GM06990 (cell line): Measurements from ENCODE around the gene PIK3AP1.

ENCODE experiments used
- DNase-seq: peaks from one replicate; pipeline ENCODE4 v3.0.0-alpha.2; 2011; ENCODE audit not compliant: insufficient read length; ENCODE audit errors: extremely low read depth
- H3K27me3 ChIP-seq: replicated peaks from 2 replicates; pipeline ENCODE4 v1.6.0; 2011; ENCODE audit warnings: low read length; ENCODE audit not compliant: control insufficient read depth, insufficient read depth
- H3K36me3 ChIP-seq: 2 replicates; pipeline ENCODE4 v1.5.1; 2011; ENCODE audit warnings: low read length; ENCODE audit not compliant: control insufficient read depth, insufficient read depth
- H3K4me3 ChIP-seq: replicated peaks from 2 replicates; pipeline ENCODE4 v1.5.1; 2011; ENCODE audit warnings: low read depth, mild to moderate bottlenecking, control low read depth, low read length
- CTCF ChIP-seq: IDR thresholded peaks from 2 replicates; pipeline ENCODE4 v1.5.1; 2011; ENCODE audit warnings: low read length, control low read depth, mild to moderate bottlenecking, inconsistent platforms; ENCODE audit not compliant: insufficient read depth, poor library complexity, severe bottlenecking

Gene PIK3AP1

GRCh38 chr10:96656839-96657238, 63.5 kb downstream of the PIK3AP1 start:
- H3K36me3 ChIP-seq: peaks cover 3% of the 10 kb centered on the region
- DNase-seq: no peak
- no peak overlapping the region for H3K4me3 ChIP-seq
- TF ChIP-seq CTCF: no peak
- H3K27me3 ChIP-seq: no peaks in the 10 kb centered on the region

GRCh38 chr10:96656198-96656577, 64.1 kb downstream of the PIK3AP1 start:
- Histone ChIP-seq H3K36me3 (peaks cover 3% of the 10 kb centered on the region), H3K4me3 (no peak overlapping the region), H3K27me3 (no peaks in the 10 kb centered on the region)
- DNase-seq: no peak
- no peak for TF ChIP-seq CTCF

GRCh38 chr10:96655461-96656197, 64.7 kb downstream of the PIK3AP1 start:
- no peak for DNase-seq
- no peak overlapping the region for H3K4me3 ChIP-seq
- TF ChIP-seq CTCF: no peak
- peaks cover 5% of the 10 kb centered on the region for H3K36me3 ChIP-seq
- H3K27me3 ChIP-seq: no peaks in the 10 kb centered on the region

GRCh38 chr10:96651998-96652431, 68.3 kb downstream of the PIK3AP1 start:
- TF ChIP-seq CTCF: no peak
- Histone ChIP-seq H3K4me3 (no peak overlapping the region), H3K27me3 (no peaks in the 10 kb centered on the region), H3K36me3 (peaks cover 19% of the 10 kb centered on the region)
- DNase-seq: peak; percentile 60

GRCh38 chr10:96650958-96651357, 69.4 kb downstream of the PIK3AP1 start:
- Histone ChIP-seq H3K27me3 (no peaks in the 10 kb centered on the region), H3K36me3 (peaks cover 16% of the 10 kb centered on the region), H3K4me3 (no peak overlapping the region)
- no peak for DNase-seq
- no peak for TF ChIP-seq CTCF

GRCh38 chr10:96648297-96648696, 72.0 kb downstream of the PIK3AP1 start:
- TF ChIP-seq CTCF: no peak
- Histone ChIP-seq H3K27me3 (no peaks in the 10 kb centered on the region), H3K4me3 (no peak overlapping the region), H3K36me3 (peaks cover 18% of the 10 kb centered on the region)
- no peak for DNase-seq
